ENCODE results near the gene PDLIM5. TPM values are rescaled to one million over a fixed set of nuclear protein-coding genes. Genes with fewer than 3 reads are reported as not detected.

PDLIM5 gene
- total and polyA plus RNA-seq, 7 donors: 215 to 840 (median 480) TPM

DNA sequence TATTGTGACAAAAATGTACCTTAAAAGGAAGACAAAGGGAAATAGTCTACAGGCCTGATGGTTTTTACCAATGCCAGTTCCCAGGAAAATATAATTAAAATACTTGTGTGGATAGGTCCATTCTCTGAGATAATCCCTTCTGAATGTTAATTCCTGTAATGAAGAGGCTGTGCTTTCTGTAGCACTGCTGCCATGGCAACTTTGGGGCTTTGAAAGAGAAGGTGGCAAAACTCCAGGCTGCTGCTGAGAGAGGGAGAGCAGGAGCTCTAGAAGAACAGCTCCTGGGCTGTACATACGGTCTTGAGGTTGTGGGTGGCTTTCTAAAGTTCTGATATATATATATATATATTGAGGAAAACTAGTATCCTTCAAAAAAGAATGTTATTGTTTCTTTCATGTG is 125.4 kb downstream of the PDLIM5 start:
- Histone ChIP-seq H3K36me3 (ENCODE audit: insufficient read depth in 1 of 2, low read depth in 1 of 2) (peaks cover 0 to 36% of the 10 kb centered on the region in 2 donors), H3K27me3 (ENCODE audit: insufficient read depth in 3 of 3, low read length in 2 of 3) (no peaks in the 10 kb centered on the region), H3K4me1 (peaks cover 70% of the 10 kb centered on the region), H3K27ac (peak overlapping the region; percentile 32), H3K9me3 (no peaks in the 10 kb centered on the region), H3K4me3 (no peak overlapping the region)
- WGBS, 3 donors: 35 to 59% (median 43%) methylated on average over 1 of the region's 1 CpG
- TF ChIP-seq CTCF (IDR thresholded peaks at IDR 0.05): no peak
- DNase-seq (no peak), ATAC-seq (peak in 1 of 4 donors; percentile 28)
- intact Hi-C loops (cut with DNase I): no loop called here

DNA sequence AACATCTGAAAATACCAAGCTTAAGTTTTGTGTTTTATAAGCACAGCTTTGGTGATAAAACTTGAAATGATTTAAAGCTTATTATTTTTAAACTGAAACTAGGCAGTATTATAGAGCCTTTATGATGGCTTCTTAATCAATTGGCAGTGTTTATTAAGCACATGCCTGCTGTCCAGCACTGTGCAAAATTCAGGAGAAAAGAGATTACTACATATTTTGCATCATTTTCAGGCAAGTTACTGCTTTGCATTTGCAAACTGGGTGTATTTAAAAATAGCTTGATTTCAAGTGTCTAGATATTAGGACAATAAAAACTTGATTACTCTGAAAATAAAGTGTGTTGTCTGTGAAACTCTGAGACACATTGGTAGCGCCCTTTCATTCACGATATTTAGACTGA is 126.5 kb downstream of the PDLIM5 start:
- H3K4me1 ChIP-seq: peaks cover 80% of the 10 kb centered on the region
- ATAC-seq: no peak

GRCh38 chr4:94581766-94582165 is 130.0 kb downstream of the PDLIM5 start:
- 87 to 93% (median 88%) methylated on average over 2 of the region's 2 CpGs for WGBS, 3 donors
- TF ChIP-seq CTCF (IDR thresholded peaks at IDR 0.05): no peak
- H3K27me3 ChIP-seq (ENCODE audit: insufficient read depth in 3 of 3, low read length in 2 of 3): no peaks in the 10 kb centered on the region

More for the DNA sequence above, 126.5 kb downstream of the PDLIM5 start:
- H3K4me3 ChIP-seq: no peak overlapping the region
- no peak for DNase-seq
- H3K27ac ChIP-seq: no peak overlapping the region
- intact Hi-C loops (cut with DNase I): no loop called here
- peaks cover 0 to 30% of the 10 kb centered on the region in 2 donors for H3K36me3 ChIP-seq (ENCODE audit: insufficient read depth in 1 of 2, low read depth in 1 of 2)
- no peak for TF ChIP-seq CTCF (IDR thresholded peaks at IDR 0.05)
- H3K27me3 ChIP-seq (ENCODE audit: insufficient read depth in 3 of 3, low read length in 2 of 3): no peaks in the 10 kb centered on the region
- H3K9me3 ChIP-seq: no peaks in the 10 kb centered on the region
- WGBS, 3 donors: 67 to 83% (median 75%) methylated on average over 2 of the region's 2 CpGs

DNA sequence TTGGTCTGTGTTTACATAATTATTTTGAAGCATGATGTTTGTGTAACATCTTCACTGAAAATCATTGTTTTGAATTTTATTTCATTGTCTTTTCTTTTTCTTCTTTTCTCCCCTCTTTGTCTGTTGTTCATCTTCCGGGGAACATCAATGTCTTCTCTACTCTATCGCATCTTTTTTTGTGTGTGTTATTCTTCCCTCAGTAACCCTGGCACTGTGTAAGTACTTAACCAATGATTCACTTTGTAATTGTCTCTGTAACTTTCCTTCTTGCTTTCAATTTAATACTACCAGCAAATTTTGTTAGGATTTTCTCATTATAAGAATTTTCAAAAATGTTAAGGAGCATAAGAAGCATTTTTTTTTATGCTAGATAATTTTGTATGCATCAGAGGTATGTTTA is 130.8 kb downstream of the PDLIM5 start:
- H3K4me1 ChIP-seq: peaks cover 58% of the 10 kb centered on the region
- H3K27ac ChIP-seq: peak overlapping the region; percentile 68
- H3K4me3 ChIP-seq: no peak overlapping the region
- TF ChIP-seq CTCF (IDR thresholded peaks at IDR 0.05): no peak
- intact Hi-C loops (cut with DNase I): loop anchor here in 1 of 2 donors (5.0 kb wide), 2 partner anchors 45 to 130 kb away; partner anchors contain the start of gene PDLIM5
- no peaks in the 10 kb centered on the region for H3K27me3 ChIP-seq (ENCODE audit: insufficient read depth in 3 of 3, low read length in 2 of 3)
- no peaks in the 10 kb centered on the region for H3K9me3 ChIP-seq
- DNase-seq (no peak), ATAC-seq (peak in 2 of 4 donors; percentile 49 to 70)
- 78 to 93% (median 90%) methylated on average over 2 of the region's 2 CpGs for WGBS, 3 donors
- peaks cover 4 to 36% of the 10 kb centered on the region in 2 donors for H3K36me3 ChIP-seq (ENCODE audit: insufficient read depth in 1 of 2, low read depth in 1 of 2)

More at GRCh38 chr4:94581766-94582165, 130.0 kb downstream of the PDLIM5 start:
- intact Hi-C loops (cut with DNase I): loop anchor here in 1 of 2 donors (5.0 kb wide), 2 partner anchors 44 to 129 kb away; partner anchors contain the start of gene PDLIM5
- Histone ChIP-seq H3K4me3 (no peak overlapping the region), H3K27ac (peak overlapping the region; percentile 68), H3K36me3 (ENCODE audit: insufficient read depth in 1 of 2, low read depth in 1 of 2) (peaks cover 4 to 30% of the 10 kb centered on the region in 2 donors), H3K4me1 (peaks cover 65% of the 10 kb centered on the region), H3K9me3 (no peaks in the 10 kb centered on the region)
- DNase-seq: no peak
- ATAC-seq: peak in 1 of 4 donors; percentile 3
